ENCODE results near the gene SHROOM3. TPM values are rescaled to one million over a fixed set of nuclear protein-coding genes. Genes with fewer than 3 reads are reported as not detected.
"Not testable (repeated sequence)": the region's sequence is repeated elsewhere in the genome, so short reads cannot be mapped to it uniquely, and the experiment has no call there.

Gene SHROOM3
- polyA plus RNA-seq, 2 of the 4 experiments (the other 2 are of a cell fraction), result 2.8 to 5.1 TPM

DNA sequence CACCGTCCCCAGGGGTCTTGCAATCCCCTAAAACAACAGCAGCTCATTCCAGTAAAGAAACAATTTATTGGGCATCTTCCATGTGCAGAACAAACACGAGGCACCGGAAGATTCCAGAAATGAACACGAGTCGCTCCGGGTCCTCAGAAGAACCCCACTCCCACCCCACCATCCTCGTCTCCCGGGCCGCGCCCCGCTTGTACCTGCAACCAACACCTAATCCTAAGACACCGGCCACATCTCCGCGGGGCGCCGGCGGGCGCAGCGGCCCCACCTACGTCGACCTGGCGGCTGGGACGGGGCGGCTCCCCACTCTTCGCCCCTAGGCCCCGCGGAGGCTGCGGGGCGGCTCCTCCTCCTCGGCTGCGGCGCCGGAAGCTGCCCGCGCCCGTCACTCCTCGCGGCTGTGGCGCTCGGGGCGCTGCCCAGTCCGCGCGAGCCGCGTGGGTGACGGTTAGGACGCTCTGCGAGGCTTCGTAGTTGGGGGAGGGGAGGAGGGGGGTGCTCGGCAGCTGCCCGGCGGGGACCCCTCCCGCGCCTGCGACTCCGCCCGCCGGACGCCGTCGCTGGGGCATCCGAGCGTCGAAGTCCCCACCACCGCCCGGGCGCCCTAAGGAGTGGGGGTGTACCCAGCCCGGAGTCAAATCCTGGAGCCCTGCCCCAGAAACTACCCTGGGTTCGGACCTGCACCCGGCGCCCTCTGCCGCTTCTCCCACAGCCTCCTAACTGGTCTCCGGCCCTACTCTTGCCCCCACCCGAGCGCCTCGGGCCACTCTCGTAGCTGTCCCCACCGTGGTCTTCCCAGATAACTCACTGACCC lies 14.1 kb upstream of the SHROOM3 start, which contains the start of gene CCDC158:
Gene CCDC158, minus strand, starts transcription at position 380 of the 820 bp plus-strand sequence. CDS start 17,934 bp downstream, outside the sequence.
- Histone ChIP-seq H3K4me2 (peak within 1 kb of the TSS; percentile 73), H3K4me1 (no peaks in the 10 kb centered on the region), H3K4me3 (peak within 1 kb of the TSS; percentile 49), H3K9me3 (no peaks in the 10 kb centered on the region), H3K27ac (peak within 1 kb of the TSS; percentile 71 to 94)
- no peak for FAIRE-seq
- ChIA-PET CTCF (interaction anchor here (0.8 to 2.6 kb wide), 5 partner anchors 10 to 575 kb away, joined by 3 to 14 read pairs (median 5); no protein-coding TSS in a partner anchor), POLR2A (interaction anchor here (1.1 kb wide), 1 partner anchor 118 kb away, joined by 3 read pairs; no protein-coding TSS in a partner anchor)
- DNase-seq (ENCODE audit: low read depth in 1 of 2, low spot score in 1 of 2), result peak in 1 of 2 experiments; percentile 20
- TF ChIP-seq, protein P1, sequence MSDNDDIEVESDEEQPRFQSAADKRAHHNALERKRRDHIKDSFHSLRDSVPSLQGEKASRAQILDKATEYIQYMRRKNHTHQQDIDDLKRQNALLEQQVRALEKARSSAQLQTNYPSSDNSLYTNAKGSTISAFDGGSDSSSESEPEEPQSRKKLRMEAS (IDR thresholded peaks at IDR 0.05), result 0 out of 2 replicates have a peak, but pooled peaks have one; percentile 20
- TF ChIP-seq PHF8 (IDR thresholded peaks at IDR 0.05; ENCODE audit: borderline replicate concordance, low read depth) (no peak), ZSCAN20 (CRISPR knock-in tag; IDR thresholded peaks at IDR 0.05) (no peak), ZNF302 (CRISPR knock-in tag; IDR thresholded peaks at IDR 0.05) (no peak), RNF2 (IDR thresholded peaks at IDR 0.05; ENCODE audit: borderline replicate concordance, low read depth) (no peak), FOXS1 (CRISPR knock-in tag; IDR thresholded peaks at IDR 0.05) (no peak), RAD21 (conservative IDR thresholded peaks at IDR 0.05 in 1 of 2, IDR thresholded peaks at IDR 0.05 in 1 of 2) (no peak), SMC3 (IDR thresholded peaks at IDR 0.05) (0 out of 3 replicates have a peak, but pooled peaks have one; percentile 7), POLR2A (IDR thresholded peaks at IDR 0.05; ENCODE audit: low read length) (peak; percentile 23; the same call in 1 of the 2 replicates), TFCP2L1 (CRISPR knock-in tag; IDR thresholded peaks at IDR 0.05) (no peak), RARB (CRISPR knock-in tag; IDR thresholded peaks at IDR 0.05) (no peak)
- TF ChIP-seq, protein P2, sequence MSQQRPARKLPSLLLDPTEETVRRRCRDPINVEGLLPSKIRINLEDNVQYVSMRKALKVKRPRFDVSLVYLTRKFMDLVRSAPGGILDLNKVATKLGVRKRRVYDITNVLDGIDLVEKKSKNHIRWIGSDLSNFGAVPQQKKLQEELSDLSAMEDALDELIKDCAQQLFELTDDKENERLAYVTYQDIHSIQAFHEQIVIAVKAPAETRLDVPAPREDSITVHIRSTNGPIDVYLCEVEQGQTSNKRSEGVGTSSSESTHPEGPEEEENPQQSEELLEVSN (IDR thresholded peaks at IDR 0.05; ENCODE audit: borderline replicate concordance, low read depth), result 0 out of 2 replicates have a peak, but pooled peaks have one; percentile 32
- TF ChIP-seq, protein P3, sequence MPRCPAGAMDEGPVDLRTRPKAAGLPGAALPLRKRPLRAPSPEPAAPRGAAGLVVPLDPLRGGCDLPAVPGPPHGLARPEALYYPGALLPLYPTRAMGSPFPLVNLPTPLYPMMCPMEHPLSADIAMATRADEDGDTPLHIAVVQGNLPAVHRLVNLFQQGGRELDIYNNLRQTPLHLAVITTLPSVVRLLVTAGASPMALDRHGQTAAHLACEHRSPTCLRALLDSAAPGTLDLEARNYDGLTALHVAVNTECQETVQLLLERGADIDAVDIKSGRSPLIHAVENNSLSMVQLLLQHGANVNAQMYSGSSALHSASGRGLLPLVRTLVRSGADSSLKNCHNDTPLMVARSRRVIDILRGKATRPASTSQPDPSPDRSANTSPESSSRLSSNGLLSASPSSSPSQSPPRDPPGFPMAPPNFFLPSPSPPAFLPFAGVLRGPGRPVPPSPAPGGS (IDR thresholded peaks at IDR 0.05), result no peak
- TF ChIP-seq, protein P4, sequence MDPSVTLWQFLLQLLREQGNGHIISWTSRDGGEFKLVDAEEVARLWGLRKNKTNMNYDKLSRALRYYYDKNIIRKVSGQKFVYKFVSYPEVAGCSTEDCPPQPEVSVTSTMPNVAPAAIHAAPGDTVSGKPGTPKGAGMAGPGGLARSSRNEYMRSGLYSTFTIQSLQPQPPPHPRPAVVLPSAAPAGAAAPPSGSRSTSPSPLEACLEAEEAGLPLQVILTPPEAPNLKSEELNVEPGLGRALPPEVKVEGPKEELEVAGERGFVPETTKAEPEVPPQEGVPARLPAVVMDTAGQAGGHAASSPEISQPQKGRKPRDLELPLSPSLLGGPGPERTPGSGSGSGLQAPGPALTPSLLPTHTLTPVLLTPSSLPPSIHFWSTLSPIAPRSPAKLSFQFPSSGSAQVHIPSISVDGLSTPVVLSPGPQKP (IDR thresholded peaks at IDR 0.05; ENCODE audit: low read depth, low read length), result no peak
- ATAC-seq, result peak; percentile 83 to 86
- 55% methylated on average over 19 of the region's 79 CpGs for WGBS (ENCODE audit: missing lambda C conversion rate)

DNA sequence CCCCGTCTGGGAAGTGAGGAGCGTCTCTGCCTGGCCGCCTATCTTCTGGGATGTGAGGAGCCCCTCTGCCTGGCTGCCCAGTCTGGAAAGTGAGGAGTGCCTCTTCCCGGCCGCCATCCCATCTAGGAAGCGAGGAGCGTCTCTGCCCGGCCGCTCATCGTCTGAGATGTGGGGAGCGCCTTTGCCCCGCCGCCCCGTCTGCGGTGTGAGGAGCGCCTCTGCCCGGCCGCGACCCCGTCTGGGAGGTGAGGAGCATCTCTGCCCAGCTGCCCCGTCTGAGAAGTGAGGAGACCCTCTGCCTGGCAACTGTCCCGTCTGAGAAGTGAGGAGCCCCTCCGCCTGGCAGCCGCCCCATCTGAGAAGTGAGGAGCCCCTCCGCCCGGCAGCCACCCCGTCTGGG lies 11.9 kb upstream of the SHROOM3 start:
- H3K4me3 ChIP-seq; DNase-seq (ENCODE audit: low read depth in 1 of 2, low spot score in 1 of 2); CTCF ChIA-PET; POLR2A ChIA-PET; H3K4me2 ChIP-seq; H3K4me1 ChIP-seq; H3K27ac ChIP-seq; ATAC-seq; H3K9me3 ChIP-seq; FAIRE-seq: not testable (repeated sequence)
- 95% methylated on average over 12 of the region's 27 CpGs for WGBS (ENCODE audit: missing lambda C conversion rate)

DNA sequence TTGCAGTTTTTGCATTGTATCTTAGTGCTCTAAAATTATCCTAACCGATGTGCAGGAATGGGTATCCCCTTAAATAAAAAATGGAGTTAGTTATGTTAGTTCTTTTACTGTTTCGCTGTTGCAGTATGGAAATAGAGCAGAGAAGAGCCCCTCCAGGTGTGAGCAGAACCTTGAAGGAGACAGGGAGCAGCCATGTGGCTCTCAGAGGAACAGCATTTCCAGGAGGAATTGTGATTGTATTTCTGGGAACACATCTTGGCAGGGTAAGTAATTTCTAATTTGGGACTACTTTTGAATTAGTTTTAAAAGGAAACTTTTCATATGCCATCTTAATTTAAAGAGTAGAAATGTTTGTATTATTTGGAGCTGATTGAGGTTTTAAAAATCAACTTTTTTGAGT lies 8.8 kb upstream of the SHROOM3 start:
- ChIA-PET POLR2A (no interaction called here), CTCF (interaction anchor here (0.7 to 2.1 kb wide), 2 partner anchors 246 to 880 kb away, joined by 3 to 7 read pairs; no protein-coding TSS in a partner anchor)
- Histone ChIP-seq H3K9me3 (no peaks in the 10 kb centered on the region), H3K4me2 (no peak overlapping the region), H3K4me1 (no peaks in the 10 kb centered on the region), H3K4me3 (no peak overlapping the region), H3K27ac (no peak overlapping the region)
- 5% methylated on average over 2 of the region's 2 CpGs for WGBS (ENCODE audit: missing lambda C conversion rate)
- TF ChIP-seq RAD21 (conservative IDR thresholded peaks at IDR 0.05 in 1 of 2, IDR thresholded peaks at IDR 0.05 in 1 of 2) (peak; percentile 26 to 37; a peak in 3 of 5 replicates), FOSL2 (IDR thresholded peaks at IDR 0.05) (no peak), FOSL2 (CRISPR knock-in tag; IDR thresholded peaks at IDR 0.05) (no peak), MAFK (IDR thresholded peaks at IDR 0.05; ENCODE audit: partially characterized antibody) (no peak), KDM5A (IDR thresholded peaks at IDR 0.05) (no peak), MAZ (IDR thresholded peaks at IDR 0.05; ENCODE audit: borderline replicate concordance, low read depth, low read length) (no peak), EHMT2 (IDR thresholded peaks at IDR 0.05; ENCODE audit: low read depth) (no peak), RNF2 (IDR thresholded peaks at IDR 0.05; ENCODE audit: borderline replicate concordance, low read depth) (no peak), GATA3 (IDR thresholded peaks at IDR 0.05; ENCODE audit: borderline replicate concordance) (no peak)
- TF ChIP-seq, protein P5, sequence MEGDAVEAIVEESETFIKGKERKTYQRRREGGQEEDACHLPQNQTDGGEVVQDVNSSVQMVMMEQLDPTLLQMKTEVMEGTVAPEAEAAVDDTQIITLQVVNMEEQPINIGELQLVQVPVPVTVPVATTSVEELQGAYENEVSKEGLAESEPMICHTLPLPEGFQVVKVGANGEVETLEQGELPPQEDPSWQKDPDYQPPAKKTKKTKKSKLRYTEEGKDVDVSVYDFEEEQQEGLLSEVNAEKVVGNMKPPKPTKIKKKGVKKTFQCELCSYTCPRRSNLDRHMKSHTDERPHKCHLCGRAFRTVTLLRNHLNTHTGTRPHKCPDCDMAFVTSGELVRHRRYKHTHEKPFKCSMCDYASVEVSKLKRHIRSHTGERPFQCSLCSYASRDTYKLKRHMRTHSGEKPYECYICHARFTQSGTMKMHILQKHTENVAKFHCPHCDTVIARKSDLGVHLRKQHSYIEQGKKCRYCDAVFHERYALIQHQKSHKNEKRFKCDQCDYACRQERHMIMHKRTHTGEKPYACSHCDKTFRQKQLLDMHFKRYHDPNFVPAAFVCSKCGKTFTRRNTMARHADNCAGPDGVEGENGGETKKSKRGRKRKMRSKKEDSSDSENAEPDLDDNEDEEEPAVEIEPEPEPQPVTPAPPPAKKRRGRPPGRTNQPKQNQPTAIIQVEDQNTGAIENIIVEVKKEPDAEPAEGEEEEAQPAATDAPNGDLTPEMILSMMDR (IDR thresholded peaks at IDR 0.05), result peak; percentile 18; the same call in 1 of the 3 replicates
- FAIRE-seq (peak; percentile 13), ATAC-seq (peak in 1 of 2 experiments; percentile 65; a peak in 2 of 6 replicates), DNase-seq (ENCODE audit: low read depth in 1 of 2, low spot score in 1 of 2) (peak in 1 of 2 experiments; percentile 7)
